Naive B cell (primary cell): ENCODE measurements around the gene UAP1L1. TPM values are rescaled to one million over a fixed set of nuclear protein-coding genes. Genes with fewer than 3 reads are reported as not detected.
"Not testable (repeated sequence)": the region's sequence is repeated elsewhere in the genome, so short reads cannot be mapped to it uniquely, and the experiment has no call there.

Source experiments
- ATAC-seq, 2 donors: fragments of 150-1000 bp; cut with Tn5 transposase; 2 replicates each; pipeline ENCODE4 v1.10.0; 2021; ENCODE audit warnings: low read depth in 2 of 2, mild to moderate bottlenecking in 2 of 2, moderate library complexity in 2 of 2
- DNase-seq: peaks from one replicate; pipeline ENCODE4 v3.0.0; 2022
- H3K27ac Mint-ChIP-seq, 6 donors: one replicate each; pipeline ENCODE4 v1.8.0; 2020 to 2022; ENCODE audit warnings: mild to moderate bottlenecking in 6 of 6, mixed read lengths in 6 of 6, moderate library complexity in 5 of 6, inconsistent platforms in 2 of 6
- H3K27me3 Mint-ChIP-seq, 3 donors: one replicate each; pipeline ENCODE4 v1.8.0; 2021 to 2022; ENCODE audit warnings: mixed read lengths in 3 of 3, mild to moderate bottlenecking in 1 of 3
- H3K36me3 Mint-ChIP-seq, 2 donors: one replicate each; pipeline ENCODE4 v1.8.0; 2020 to 2022; ENCODE audit warnings: mixed read lengths in 2 of 2, inconsistent platforms in 1 of 2, mild to moderate bottlenecking in 1 of 2
- H3K4me1 Mint-ChIP-seq, 3 donors: one replicate each; pipeline ENCODE4 v1.8.0; 2020 to 2022; ENCODE audit warnings: mixed read lengths in 3 of 3, inconsistent platforms in 1 of 3, mild to moderate bottlenecking in 1 of 3, moderate library complexity in 1 of 3
- H3K4me3 Mint-ChIP-seq, 8 donors: one replicate each; pipeline ENCODE4 v1.8.0; 2020 to 2022; ENCODE audit warnings: mild to moderate bottlenecking in 8 of 8, mixed read lengths in 8 of 8, moderate library complexity in 8 of 8, inconsistent platforms in 2 of 8
- H3K9me3 Mint-ChIP-seq, 7 donors: one replicate each; pipeline ENCODE4 v1.8.0; 2020 to 2022; ENCODE audit warnings: mixed read lengths in 7 of 7, mild to moderate bottlenecking in 5 of 7, inconsistent platforms in 2 of 7, moderate library complexity in 1 of 7
- polyA plus RNA-seq, 6 donors: library from polyadenylated mRNA; unstranded; fragments of 300-500 nt; fragmentation: Illumina TruSeq; gene quantifications; one replicate each; pipeline ENCODE4 v1.2.3, GENCODE V29; 2021; ENCODE audit warnings: low read depth in 6 of 6

The UAP1L1 gene
- 1 to 10 TPM; 1.7 to 6.1 (median 3.5) TPM for polyA plus RNA-seq

- Mint-ChIP-seq H3K36me3 (no peaks in the 10 kb centered on the region), H3K4me1 (peaks cover 0 to 5% (median 4%) of the 10 kb centered on the region in 3 donors), H3K27me3 (no peaks in the 10 kb centered on the region), H3K4me3 (peak within 1 kb of the TSS; percentile 72 to 93 (median 81)), H3K9me3 (no peaks in the 10 kb centered on the region), H3K27ac (peak within 1 kb of the TSS; percentile 51 to 88 (median 76))
- ATAC-seq (peak; percentile 71 to 72), DNase-seq (peak; percentile 70)
Observed at GRCh38 chr9:137077010-137077747, at the start of gene UAP1L1. TSS of gene UAP1L1 (plus strand) at chr9:137077517. CDS start at chr9:137077533, 16 bp downstream.

GRCh38 chr9:137028263-137029057 is 48.9 kb upstream of the UAP1L1 start:
- Mint-ChIP-seq H3K4me1 (peaks cover 31 to 49% (median 47%) of the 10 kb centered on the region in 3 donors), H3K27me3 (no peaks in the 10 kb centered on the region), H3K4me3 (peak overlapping the region; percentile 79 to 92 (median 82))

GRCh38 chr9:137029058-137029936 is 48.0 kb upstream of the UAP1L1 start:
- peak; percentile 34 to 41 for ATAC-seq
- peaks cover 36 to 55% (median 54%) of the 10 kb centered on the region in 3 donors for H3K4me1 Mint-ChIP-seq
- no peaks in the 10 kb centered on the region for H3K36me3 Mint-ChIP-seq
- H3K4me3 Mint-ChIP-seq, result peak overlapping the region; percentile 79 to 92 (median 85)
- no peaks in the 10 kb centered on the region for H3K9me3 Mint-ChIP-seq
- no peaks in the 10 kb centered on the region for H3K27me3 Mint-ChIP-seq
- peak; percentile 71 for DNase-seq
- peak overlapping the region; percentile 16 to 72 (median 43) for H3K27ac Mint-ChIP-seq

More at GRCh38 chr9:137028263-137029057, 48.9 kb upstream of the UAP1L1 start:
- Mint-ChIP-seq H3K9me3 (no peaks in the 10 kb centered on the region), H3K36me3 (no peaks in the 10 kb centered on the region), H3K27ac (peak overlapping the region in 1 of 6 donors; percentile 76)
- ATAC-seq (peak; percentile 54 to 60), DNase-seq (peak; percentile 68)

- Mint-ChIP-seq H3K27me3 (no peaks in the 10 kb centered on the region), H3K4me1 (peaks cover 41 to 62% (median 61%) of the 10 kb centered on the region in 3 donors), H3K27ac (peak overlapping the region in 2 of 6 donors; percentile 19 to 39), H3K36me3 (no peaks in the 10 kb centered on the region), H3K4me3 (peak overlapping the region; percentile 80 to 92 (median 85)), H3K9me3 (no peaks in the 10 kb centered on the region)
- ATAC-seq (no peak), DNase-seq (no peak)
Observed at GRCh38 chr9:137030006-137030405, 47.3 kb upstream of the UAP1L1 start.

GRCh38 chr9:137030538-137031527 is 46.5 kb upstream of the UAP1L1 start:
- Mint-ChIP-seq H3K4me1 (peaks cover 45 to 67% (median 63%) of the 10 kb centered on the region in 3 donors), H3K36me3 (no peaks in the 10 kb centered on the region), H3K27me3 (peaks cover 0 to 5% (median 0%) of the 10 kb centered on the region in 3 donors), H3K27ac (peak overlapping the region in 4 of 6 donors; percentile 56 to 93 (median 68)), H3K4me3 (peak overlapping the region; percentile 80 to 92 (median 85)), H3K9me3 (no peaks in the 10 kb centered on the region)
- DNase-seq (peak; percentile 48), ATAC-seq (no peak)

GRCh38 chr9:137031904-137032640 is 45.2 kb upstream of the UAP1L1 start, which contains the start of gene FUT7:
TSS of gene FUT7 (minus strand) at chr9:137032088. CDS start at chr9:137031991, 97 bp downstream.
- H3K36me3 Mint-ChIP-seq, result no peaks in the 10 kb centered on the region
- peak within 1 kb of the TSS in 4 of 6 donors; percentile 55 to 93 (median 82) for H3K27ac Mint-ChIP-seq
- peaks cover 45 to 63% (median 55%) of the 10 kb centered on the region in 3 donors for H3K4me1 Mint-ChIP-seq
- ATAC-seq (peak; percentile 38 to 45), DNase-seq (peak; percentile 71)
- peak within 1 kb of the TSS; percentile 80 to 92 (median 85) for H3K4me3 Mint-ChIP-seq
- H3K9me3 Mint-ChIP-seq, result no peaks in the 10 kb centered on the region
- H3K27me3 Mint-ChIP-seq, result peaks cover 0 to 5% (median 0%) of the 10 kb centered on the region in 3 donors

- Mint-ChIP-seq H3K9me3 (no peaks in the 10 kb centered on the region), H3K27ac (peak overlapping the region in 3 of 6 donors; percentile 55 to 90 (median 66)), H3K27me3 (peaks cover 0 to 5% (median 0%) of the 10 kb centered on the region in 3 donors), H3K4me3 (peak overlapping the region; percentile 70 to 92 (median 76)), H3K36me3 (no peaks in the 10 kb centered on the region), H3K4me1 (peaks cover 41 to 63% (median 52%) of the 10 kb centered on the region in 3 donors)
- DNase-seq (no peak), ATAC-seq (no peak)
Observed at GRCh38 chr9:137032858-137033257, 44.5 kb upstream of the UAP1L1 start.

- ATAC-seq, H3K27me3 Mint-ChIP-seq, H3K9me3 Mint-ChIP-seq, H3K36me3 Mint-ChIP-seq, DNase-seq: not testable (repeated sequence)
- Mint-ChIP-seq H3K4me1 (peaks cover 41 to 63% (median 52%) of the 10 kb centered on the region in 3 donors), H3K27ac (peak overlapping the region in 2 of 6 donors; percentile 55 to 72), H3K4me3 (peak overlapping the region; percentile 39 to 92 (median 74))
Observed at GRCh38 chr9:137033481-137033880, 43.8 kb upstream of the UAP1L1 start.

- Mint-ChIP-seq H3K9me3 (no peaks in the 10 kb centered on the region), H3K27me3 (peaks cover 0 to 13% (median 0%) of the 10 kb centered on the region in 3 donors), H3K36me3 (no peaks in the 10 kb centered on the region), H3K4me3 (peak overlapping the region in 6 of 8 donors; percentile 76 to 92 (median 76)), H3K4me1 (peaks cover 41 to 56% (median 48%) of the 10 kb centered on the region in 3 donors), H3K27ac (peak overlapping the region in 3 of 6 donors; percentile 4 to 87 (median 11))
- DNase-seq, result no peak
- no peak for ATAC-seq
Observed at GRCh38 chr9:137034039-137034708, 43.1 kb upstream of the UAP1L1 start.

GRCh38 chr9:137034709-137035506 is 42.4 kb upstream of the UAP1L1 start:
- Mint-ChIP-seq H3K4me1 (peaks cover 35 to 49% (median 41%) of the 10 kb centered on the region in 3 donors), H3K27ac (peak overlapping the region in 5 of 6 donors; percentile 11 to 87 (median 49)), H3K36me3 (no peaks in the 10 kb centered on the region), H3K27me3 (peaks cover 0 to 15% (median under 1%) of the 10 kb centered on the region in 3 donors), H3K4me3 (peak overlapping the region; percentile 53 to 86 (median 76)), H3K9me3 (no peaks in the 10 kb centered on the region)
- DNase-seq, result peak; percentile 82
- peak; percentile 73 to 76 for ATAC-seq
